ENCODE data around the gene ITK.

GRCh38 chr5:157198277-157198986, 17.8 kb downstream of the ITK start:
- TF ChIP-seq GATA2 (IDR thresholded peaks at IDR 0.05; ENCODE audit: low read depth, low read length) (no peak), GATA3 (IDR thresholded peaks at IDR 0.05; ENCODE audit: low read depth, low read length) (no peak)

Data from SH-SY5Y (cell line).